IMR-90 (cell line): ENCODE results near the gene GGN. TPM values are rescaled to one million over a fixed set of nuclear protein-coding genes. Genes with fewer than 3 reads are reported as not detected.

ENCODE experiments used
- ATAC-seq: fragments of 200-7000 bp; cut with Tn5 transposase; 2 replicates; pipeline ENCODE4 v1.9.1; 2020; ENCODE audit warnings: low read depth, mild to moderate bottlenecking, moderate library complexity
- BruUV-seq: library from RNA; stranded (reverse); fragments of 400-500 nt; replicated peaks from 2 replicates; lab custom pipeline; 2021; lab: Mats Ljungman, UMichigan
- CTCF ChIA-PET: fragments of 300-600 bp; formaldehyde crosslinking; extraction: SDS; loops from one replicate; lab custom pipeline; 2021; ENCODE audit warnings: antibody characterized with exemption; lab: Yijun Ruan, JAX
- POLR2A ChIA-PET: fragments of 300-600 bp; sonication (Branson Sonifier 250); formaldehyde crosslinking; loops from one replicate; lab custom pipeline; 2022; ENCODE audit warnings: antibody characterized with exemption; ENCODE audit not compliant: unreplicated experiment; lab: Charles Lee
- DNase-seq: peaks from one replicate; pipeline ENCODE4 v3.0.0; 2013
- H2AFZ ChIP-seq: replicated peaks from 2 replicates; pipeline ENCODE3; 2013; ENCODE audit warnings: low read length, mild to moderate bottlenecking; ENCODE audit not compliant: poor library complexity
- H2AK5ac ChIP-seq: 2 replicates; pipeline ENCODE4 v1.6.1; 2013; ENCODE audit warnings: low read depth, low read length, inconsistent platforms
- H2AK9ac ChIP-seq: replicated peaks from 2 replicates; pipeline ENCODE3; 2013; ENCODE audit warnings: mild to moderate bottlenecking, low read depth, low read length, moderate library complexity; ENCODE audit not compliant: poor library complexity
- H2BK120ac ChIP-seq: 2 replicates; pipeline ENCODE4 v1.6.1; 2013; ENCODE audit warnings: low read depth, low read length, inconsistent platforms
- H2BK15ac ChIP-seq: 3 replicates; pipeline ENCODE4 v1.6.1; 2013; ENCODE audit warnings: low read depth, low read length, inconsistent platforms
- H2BK20ac ChIP-seq: 2 replicates; pipeline ENCODE4 v1.6.1; 2013; ENCODE audit warnings: low read depth, mild to moderate bottlenecking, inconsistent platforms, low read length, moderate library complexity
- H2BK5ac ChIP-seq: 2 replicates; pipeline ENCODE4 v1.6.1; 2013; ENCODE audit warnings: mild to moderate bottlenecking, low read depth, low read length, inconsistent platforms; ENCODE audit not compliant: poor library complexity, severe bottlenecking
- H3K14ac ChIP-seq: replicated peaks from 2 replicates; pipeline ENCODE4 v1.6.1; 2013; ENCODE audit warnings: low read depth, low read length, inconsistent platforms
- H3K18ac ChIP-seq: 2 replicates; pipeline ENCODE4 v1.6.1; 2013; ENCODE audit warnings: low read depth, low read length, control low read depth
- H3K23ac ChIP-seq: 2 replicates; pipeline ENCODE4 v1.6.1; 2013; ENCODE audit warnings: low read depth, low read length, inconsistent platforms
- H3K27ac ChIP-seq: 2 replicates; pipeline ENCODE4 v1.5.1; 2013; ENCODE audit warnings: mild to moderate bottlenecking, control low read depth, low read length; ENCODE audit not compliant: insufficient read depth
- H3K27me3 ChIP-seq: 2 replicates; pipeline ENCODE4 v1.6.1; 2013; ENCODE audit warnings: low read length; ENCODE audit not compliant: control insufficient read depth, insufficient read depth
- H3K36me3 ChIP-seq: 2 replicates; pipeline ENCODE4 v1.6.1; 2013; ENCODE audit warnings: low read length, mixed read lengths; ENCODE audit not compliant: control insufficient read depth, insufficient read depth
- H3K4ac ChIP-seq: 2 replicates; pipeline ENCODE4 v1.6.1; 2013; ENCODE audit warnings: low read depth, low read length, inconsistent platforms
- H3K4me1 ChIP-seq: 2 replicates; pipeline ENCODE4 v1.6.1; 2013; ENCODE audit warnings: low read length, mixed read lengths; ENCODE audit not compliant: control insufficient read depth, insufficient read depth
- H3K4me2 ChIP-seq: 2 replicates; pipeline ENCODE4 v1.6.1; 2013; ENCODE audit warnings: low read depth, mild to moderate bottlenecking, control low read depth, low read length, moderate library complexity
- H3K4me3 ChIP-seq: 2 replicates; pipeline ENCODE4 v1.5.1; 2013; ENCODE audit warnings: low read depth, mild to moderate bottlenecking, control low read depth, low read length, moderate library complexity; ENCODE audit not compliant: insufficient read depth
- H3K56ac ChIP-seq: 2 replicates; pipeline ENCODE4 v1.6.1; 2013; ENCODE audit warnings: low read length, inconsistent platforms; ENCODE audit not compliant: insufficient read depth; ENCODE audit errors: extremely low read depth
- H3K79me1 ChIP-seq, 2 experiments: 2 replicates each; pipeline ENCODE4 v1.6.1; 2013; ENCODE audit warnings: low read length in 2 of 2, inconsistent platforms in 1 of 2, low read depth in 1 of 2
- H3K9ac ChIP-seq: 2 replicates; pipeline ENCODE4 v1.6.1; 2013; ENCODE audit warnings: low read depth, low read length, control low read depth
- H3K9me1 ChIP-seq: 2 replicates; pipeline ENCODE4 v1.6.1; 2013; ENCODE audit warnings: low read length, inconsistent platforms; ENCODE audit not compliant: insufficient read depth
- H3K9me3 ChIP-seq: 2 replicates; pipeline ENCODE4 v1.6.1; 2013; ENCODE audit warnings: low read length; ENCODE audit not compliant: control insufficient read depth, insufficient read depth
- H4K20me1 ChIP-seq: 2 replicates; pipeline ENCODE4 v1.6.1; 2013; ENCODE audit warnings: low read length, inconsistent platforms; ENCODE audit not compliant: insufficient read depth
- H4K5ac ChIP-seq: 2 replicates; pipeline ENCODE4 v1.6.1; 2013; ENCODE audit warnings: mild to moderate bottlenecking, low read depth, low read length, control low read depth
- H4K8ac ChIP-seq, 2 experiments: 2 replicates each; pipeline ENCODE4 v1.6.1; 2013; ENCODE audit warnings: low read depth in 2 of 2, low read length in 2 of 2, control low read depth in 1 of 2, inconsistent platforms in 1 of 2
- H4K91ac ChIP-seq: 2 replicates; pipeline ENCODE4 v1.6.1; 2013; ENCODE audit warnings: low read depth, low read length, inconsistent platforms; ENCODE audit not compliant: insufficient read depth
- WGBS, 2 experiments: methylation state at CpG; one replicate each; pipeline versions ENCODE4 v1.1.5 to v1.1.7; 2013; ENCODE audit warnings: missing lambda C conversion rate in 2 of 2; ENCODE audit not compliant: insufficient read length in 1 of 2; ENCODE audit errors: extremely low coverage in 2 of 2; 5-methylcytosine and 5-hydroxymethylcytosine counted together
- dilution Hi-C: fragments of 300-500 bp; cut with HindIII; formaldehyde crosslinking; loops from one replicate; pipeline ENCODE4 v1.14.3; 2018; ENCODE audit warnings: low sequenced_read_pairs; ENCODE audit not compliant: unreplicated experiment
- in situ Hi-C: fragments of 300-500 bp; cut with MboI; formaldehyde crosslinking; loops from 3 replicates; pipeline ENCODE4 v1.14.3; 2019; ENCODE audit warnings: low sequenced_read_pairs, inconsistent platforms, mixed read lengths
- intact Hi-C: fragments of 100-400 bp; cut with micrococcal nuclease; formaldehyde crosslinking; loops from 2 replicates; pipeline ENCODE4 v1.10.0; 2022
- polyA plus RNA-seq, 3 experiments: library from polyadenylated mRNA; depleted of rRNA; stranded (reverse); fragments of >200 nt; gene quantifications; 2 replicates each; pipeline ENCODE4 v1.2.3, GENCODE V29; 2012; ENCODE audit warnings: low replicate concordance in 1 of 3
- total RNA-seq: library from RNA; depleted of rRNA; stranded (reverse); fragments of >200 nt; gene quantifications from 2 replicates; pipeline ENCODE4 v1.2.3, GENCODE V29; 2012
- TF ChIP-seq, protein P1 (sequence below): fragments of 150-350 bp; IDR thresholded peaks from 2 replicates; pipeline ENCODE4 v1.6.1; 2017; ENCODE audit warnings: mild to moderate bottlenecking, antibody characterized with exemption, low read length, low read depth

Gene GGN
- total and polyA plus RNA-seq, 2 of the 4 experiments (the other 2 are of a cell fraction) = under 0.01 to 0.65 TPM

DNA sequence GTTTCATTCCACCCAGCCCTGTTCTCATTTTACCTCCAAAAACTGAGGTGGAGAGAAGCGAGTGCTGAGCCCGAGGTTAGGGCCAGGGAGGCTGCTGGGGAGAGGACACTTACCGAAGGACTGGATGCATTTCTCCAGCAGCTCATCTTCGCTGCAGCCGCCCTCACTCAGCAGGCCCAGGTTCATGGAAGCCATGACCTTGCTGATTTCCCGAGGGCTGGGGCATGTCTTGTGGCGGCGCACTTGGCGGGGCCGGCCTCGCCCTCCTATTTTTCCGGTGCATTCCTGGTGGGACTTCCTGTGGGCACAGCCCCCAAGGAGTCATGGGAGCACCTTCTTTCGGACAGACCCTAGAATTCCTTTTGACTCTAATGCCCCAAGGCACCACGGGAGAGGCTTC lies 34.0 kb upstream of the GGN start:
- no TSS peak for BruUV-seq
- Histone ChIP-seq H2BK20ac (no peak overlapping the region), H3K4me3 (no peak overlapping the region), H3K23ac (no peak overlapping the region), H2BK5ac (no peak overlapping the region), H2AK5ac (no peak overlapping the region), H2AFZ (no peak overlapping the region), H4K20me1 (no peaks in the 10 kb centered on the region), H3K79me1 (no peaks in the 10 kb centered on the region), H3K18ac (no peak overlapping the region), H2BK120ac (no peak overlapping the region), H3K4me1 (no peaks in the 10 kb centered on the region), H2BK15ac (no peak overlapping the region), H4K5ac (no peak overlapping the region), H3K56ac (no peak overlapping the region), H2AK9ac (no peak overlapping the region), H3K4me2 (no peak overlapping the region), H4K8ac (no peak overlapping the region), H4K91ac (no peak overlapping the region), H3K9me1 (peaks cover 4% of the 10 kb centered on the region; the same call in 1 of the 2 replicates), H3K4ac (no peak overlapping the region), H3K9ac (no peak overlapping the region), H3K36me3 (no peaks in the 10 kb centered on the region), H3K14ac (no peak overlapping the region), H3K27ac (no peak overlapping the region), H3K9me3 (no peaks in the 10 kb centered on the region), H3K27me3 (peaks cover 44% of the 10 kb centered on the region)
- WGBS, 2 experiments = 84% methylated on average over 10 of the region's 14 CpGs; no CpG with 5 or more reads in 1 of the 2 experiments
- ATAC-seq (no peak), DNase-seq (no peak)
- intact Hi-C loops (no loop called here), dilution Hi-C loops (no loop called here), in situ Hi-C loops (loop anchor here (25.0 kb wide), 1 partner anchor 515 kb away; the partner anchor contains the start of genes MRPS12 and SARS2)
- ChIA-PET CTCF (no interaction called here), POLR2A (no interaction called here)
- TF ChIP-seq, protein P1, sequence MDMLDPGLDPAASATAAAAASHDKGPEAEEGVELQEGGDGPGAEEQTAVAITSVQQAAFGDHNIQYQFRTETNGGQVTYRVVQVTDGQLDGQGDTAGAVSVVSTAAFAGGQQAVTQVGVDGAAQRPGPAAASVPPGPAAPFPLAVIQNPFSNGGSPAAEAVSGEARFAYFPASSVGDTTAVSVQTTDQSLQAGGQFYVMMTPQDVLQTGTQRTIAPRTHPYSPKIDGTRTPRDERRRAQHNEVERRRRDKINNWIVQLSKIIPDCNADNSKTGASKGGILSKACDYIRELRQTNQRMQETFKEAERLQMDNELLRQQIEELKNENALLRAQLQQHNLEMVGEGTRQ = no peak
